HG03139 (cell line): ENCODE measurements around the gene MUS81.
"Not testable (repeated sequence)": the region's sequence is repeated elsewhere in the genome, so short reads cannot be mapped to it uniquely, and the experiment has no call there.

Source experiments
- ATAC-seq: cut with Tn5 transposase; IDR thresholded peaks from one replicate; pipeline ENCODE4 v1.9.1; 2021; ENCODE audit not compliant: unreplicated experiment

Gene MUS81

DNA sequence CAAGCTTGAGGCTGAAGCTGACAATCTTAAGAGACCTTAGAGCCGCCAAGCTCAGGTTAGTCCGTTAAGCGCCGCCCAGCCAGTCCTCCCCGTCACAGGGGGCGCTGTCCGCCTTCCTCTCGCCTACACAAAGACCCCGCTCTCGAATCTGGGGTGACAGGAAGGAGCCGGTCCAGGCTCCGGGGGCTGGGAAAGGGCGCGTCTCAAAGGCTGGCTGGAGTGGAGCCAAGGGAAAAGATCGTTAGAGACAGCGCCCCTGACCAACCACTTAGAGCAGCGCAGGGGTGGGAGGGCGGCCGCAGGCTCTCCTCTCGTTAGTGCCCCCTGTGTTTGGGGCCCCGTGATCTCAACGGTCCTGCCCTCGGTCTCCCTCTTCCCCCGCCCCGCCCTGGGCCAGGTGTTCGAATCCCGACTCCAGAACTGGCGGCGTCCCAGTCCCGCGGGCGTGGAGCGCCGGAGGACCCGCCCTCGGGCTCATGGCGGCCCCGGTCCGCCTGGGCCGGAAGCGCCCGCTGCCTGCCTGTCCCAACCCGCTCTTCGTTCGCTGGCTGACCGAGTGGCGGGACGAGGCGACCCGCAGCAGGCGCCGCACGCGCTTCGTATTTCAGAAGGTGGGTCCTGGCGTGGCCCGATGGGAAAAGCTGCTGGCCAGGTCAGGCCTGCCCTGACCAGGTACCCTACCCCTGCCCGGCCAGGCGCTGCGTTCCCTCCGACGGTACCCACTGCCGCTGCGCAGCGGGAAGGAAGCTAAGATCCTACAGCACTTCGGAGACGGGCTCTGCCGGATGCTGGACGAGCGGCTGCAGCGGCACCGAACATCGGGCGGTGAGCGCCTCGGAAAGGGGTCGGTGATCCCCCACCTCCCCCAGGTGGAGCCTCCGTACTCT, at the start of gene MUS81:
Gene MUS81 (plus strand): TSS at position 156 of the 887 bp plus-strand sequence. CDS start 321 bp downstream, at position 477.
- no peak for ATAC-seq

DNA sequence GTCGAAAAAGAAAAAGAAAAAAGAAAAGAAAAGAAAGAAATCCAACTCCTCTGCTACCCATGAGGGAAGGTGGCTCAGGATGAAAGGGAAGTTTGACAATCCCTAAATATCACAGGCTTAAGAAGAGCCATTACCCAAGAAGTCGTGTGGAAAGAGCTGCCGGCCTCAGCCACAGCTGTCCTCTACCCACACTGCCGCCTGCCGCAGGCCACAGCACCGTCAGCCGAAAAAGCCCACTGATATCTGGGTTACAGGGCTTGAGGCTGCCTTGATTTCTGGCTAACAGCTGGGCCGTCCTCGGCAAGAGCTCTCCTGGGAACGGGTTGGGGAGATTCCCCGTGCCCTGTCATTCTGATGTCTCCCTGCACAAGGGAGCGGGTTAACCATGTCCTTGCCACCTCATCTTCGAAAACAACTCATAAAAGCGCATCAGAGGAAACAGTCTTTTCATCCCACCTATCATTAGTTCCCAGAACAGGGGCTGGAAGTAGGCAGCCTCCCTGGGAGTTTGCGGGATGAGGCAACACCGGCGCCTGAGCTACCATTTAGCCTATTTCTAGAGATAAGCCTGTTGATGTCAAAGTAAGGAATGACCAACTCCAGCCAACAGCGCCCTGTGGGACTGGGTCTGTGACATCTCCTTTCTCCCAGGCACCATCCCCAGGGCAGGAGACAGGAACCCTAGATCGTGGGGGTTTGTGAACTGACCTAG, 48.3 kb upstream of the MUS81 start:
- ATAC-seq = no peak

DNA sequence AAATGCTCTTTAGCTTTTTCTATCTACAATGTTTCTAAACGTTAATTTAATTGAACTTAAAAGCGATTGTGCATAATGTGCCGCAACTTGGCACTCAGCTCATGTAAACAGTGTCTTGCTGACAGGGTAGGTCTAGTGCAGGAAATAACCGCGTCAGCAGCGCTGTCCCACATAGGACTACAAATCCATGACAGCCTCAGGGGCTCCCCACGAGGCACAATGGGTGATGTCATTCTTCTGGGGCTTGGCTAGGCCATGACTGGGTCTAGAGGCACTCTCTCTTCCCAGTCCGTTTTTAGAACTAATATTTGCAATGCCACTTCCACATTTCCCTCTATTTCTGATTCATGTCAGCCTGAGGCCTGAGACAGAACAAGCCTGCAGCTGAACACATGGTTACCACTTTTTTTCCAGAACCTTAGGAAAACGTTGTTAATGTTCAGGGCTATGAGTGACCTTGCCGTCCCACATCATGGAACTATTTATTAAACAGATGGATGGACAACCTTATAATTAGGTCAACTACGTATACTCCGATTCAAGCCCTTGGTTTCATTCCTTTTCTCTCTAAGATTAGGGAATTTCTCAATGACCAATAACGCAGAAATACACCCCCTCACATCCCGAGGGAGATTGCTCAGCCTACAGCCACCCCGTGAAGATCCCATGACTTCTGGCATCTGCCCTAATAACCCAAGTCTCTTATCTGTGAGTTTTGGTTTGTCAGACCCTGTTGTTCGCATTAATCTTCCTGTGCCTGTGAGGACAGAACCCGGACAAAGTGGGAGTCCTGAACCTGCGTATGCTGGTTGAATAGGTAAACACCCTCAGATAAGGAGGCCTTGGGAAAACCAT, 45.9 kb upstream of the MUS81 start:
- no peak for ATAC-seq

DNA sequence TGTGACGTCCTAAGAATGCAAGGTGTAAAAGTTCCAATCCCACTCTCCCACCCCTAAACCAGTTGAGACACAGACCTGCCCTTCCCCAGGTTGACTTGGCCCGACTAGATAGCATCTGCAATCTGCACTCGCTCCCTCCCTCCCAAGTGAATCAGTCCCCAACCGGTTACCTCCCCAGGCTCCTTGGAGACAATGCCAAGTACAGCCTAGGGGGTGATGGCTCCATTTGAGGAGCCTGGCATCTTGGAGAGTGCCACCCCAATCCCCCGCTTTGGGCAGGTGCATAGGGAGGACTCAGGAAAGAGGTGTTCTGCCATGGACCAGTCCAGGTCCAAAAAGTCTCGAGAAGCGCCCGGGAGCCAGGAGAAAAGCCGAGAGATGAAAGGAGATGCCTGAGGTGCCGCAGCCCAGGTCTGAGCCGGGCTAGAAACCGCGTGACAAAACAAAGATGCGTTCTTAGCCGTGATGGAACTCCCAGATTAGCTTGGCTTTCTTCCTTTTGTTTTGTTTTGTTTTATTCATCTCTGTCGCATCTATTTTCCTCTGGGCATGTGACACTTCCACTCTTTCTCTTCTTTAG, 45.2 kb upstream of the MUS81 start:
- ATAC-seq = no peak

DNA sequence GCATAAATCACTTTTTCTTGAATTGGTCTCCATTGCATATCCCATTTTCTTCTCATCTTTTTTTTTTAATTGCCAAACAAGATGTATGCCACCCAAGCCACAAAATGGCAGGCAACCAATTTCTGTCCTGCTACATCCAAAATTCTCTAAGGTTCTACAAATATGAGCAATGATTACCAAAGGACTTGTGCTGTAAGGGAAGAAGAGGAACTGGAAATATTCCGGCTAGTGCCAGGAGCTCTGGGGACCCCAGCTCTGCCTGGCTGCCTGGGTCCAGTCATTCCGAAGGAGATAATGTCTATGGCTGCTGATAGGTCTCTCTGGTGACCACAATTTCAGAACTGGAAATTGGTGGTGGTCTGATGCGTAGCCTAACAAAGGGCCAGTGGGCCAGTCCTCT, 43.5 kb upstream of the MUS81 start:
- ATAC-seq = no peak

- ATAC-seq = no peak
These were observed 42.9 kb upstream of the MUS81 start for GRCh38 chr11:65817312-65817834.

GRCh38 chr11:65817835-65818680, 42.2 kb upstream of the MUS81 start:
- ATAC-seq = peak; percentile 48

GRCh38 chr11:65821107-65821506, 39.1 kb upstream of the MUS81 start:
- no peak for ATAC-seq

- no peak for ATAC-seq
These were observed 37.3 kb upstream of the MUS81 start for GRCh38 chr11:65822776-65823528.

DNA sequence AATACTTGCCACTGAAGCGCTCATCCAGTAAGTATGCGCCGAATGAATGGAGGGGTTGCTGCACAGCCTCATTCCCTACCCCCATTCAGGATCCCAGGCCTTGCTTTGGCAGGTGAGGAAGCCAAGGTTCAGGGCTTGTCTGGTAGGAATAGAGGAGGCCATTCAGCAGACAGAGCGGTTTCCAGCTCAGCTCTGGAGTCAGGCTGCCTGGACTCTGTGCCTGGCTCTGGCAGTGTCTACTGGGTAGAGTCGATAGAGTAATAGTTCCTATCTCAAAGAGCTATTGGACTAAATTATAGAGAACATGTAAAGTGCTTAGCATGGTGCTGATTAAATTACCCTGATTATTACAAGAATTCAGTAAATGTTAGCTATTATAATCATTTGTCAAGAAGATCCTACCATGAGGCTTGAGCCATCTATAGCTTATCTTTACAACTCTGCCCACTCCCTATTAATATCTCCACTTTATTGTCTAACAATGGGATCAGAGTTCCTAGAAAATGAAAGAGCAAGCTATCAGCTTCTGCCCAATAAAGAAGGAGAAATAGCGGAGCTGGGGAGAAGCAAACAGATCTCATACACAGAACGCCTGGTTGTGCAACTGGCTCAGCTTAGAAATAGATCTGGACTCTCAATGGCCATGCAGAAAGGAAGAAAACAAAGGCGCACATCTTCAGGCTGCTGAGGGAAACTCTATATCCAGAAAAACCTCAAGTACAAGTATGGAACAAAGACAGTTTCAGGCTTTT, 33.1 kb upstream of the MUS81 start:
- no peak for ATAC-seq

DNA sequence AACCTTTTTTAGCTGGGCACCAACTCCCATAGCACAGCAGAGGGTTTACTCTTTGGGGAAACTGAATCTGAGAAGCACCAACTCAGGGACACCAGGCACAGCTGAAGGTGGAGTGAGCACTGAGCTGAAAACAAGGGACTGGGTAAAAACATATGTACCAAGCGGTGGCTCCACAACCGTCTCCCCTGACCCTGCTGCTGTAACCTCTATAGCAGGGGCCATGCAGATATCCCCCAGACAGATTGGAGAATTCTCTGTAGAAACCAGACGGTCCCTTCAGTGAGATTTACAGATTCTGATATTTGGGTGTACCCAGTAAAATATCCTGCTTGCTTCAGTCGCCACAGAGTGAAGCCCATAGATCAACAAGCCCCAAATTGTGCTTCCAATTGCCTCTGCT, 30.8 kb upstream of the MUS81 start:
- ATAC-seq = no peak

- ATAC-seq = not testable (repeated sequence)
These were observed 28.0 kb upstream of the MUS81 start for GRCh38 chr11:65832231-65832630.

DNA sequence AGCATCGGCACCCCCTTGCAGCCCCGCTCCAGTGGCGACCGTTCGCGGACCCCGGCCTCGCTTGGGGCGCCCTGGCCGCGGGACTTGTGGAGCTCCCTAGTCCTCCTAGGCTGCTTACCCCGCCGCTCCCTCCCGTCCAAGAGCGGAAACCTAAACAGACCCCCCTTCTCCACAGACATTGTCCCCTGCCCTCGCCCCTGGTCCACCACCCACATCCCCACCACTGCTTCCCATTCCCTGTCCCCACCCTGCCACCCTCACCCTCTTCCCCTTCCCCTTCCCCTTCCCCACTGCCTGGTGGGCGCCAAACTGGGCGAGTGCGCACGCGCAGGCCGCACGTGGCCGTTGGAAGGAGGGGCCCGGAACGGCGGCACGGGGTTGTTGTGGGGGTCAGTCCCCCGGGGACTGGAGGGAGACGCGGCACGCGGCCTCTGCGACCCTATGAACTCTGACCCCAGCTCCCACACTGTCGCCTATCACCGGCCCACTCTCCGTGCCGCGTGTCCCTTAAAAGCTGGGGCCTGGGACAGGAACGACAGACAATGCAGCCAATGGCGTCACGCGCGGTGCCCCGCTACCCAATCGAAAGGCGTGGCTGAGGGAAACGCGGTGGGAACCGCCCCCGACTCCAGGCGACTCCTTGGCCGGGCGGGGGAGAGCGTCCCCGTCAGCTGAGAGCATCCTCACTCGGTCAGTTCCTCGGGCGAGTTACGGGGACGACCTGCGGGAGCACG, 26.8 kb upstream of the MUS81 start, which contains the start of gene SNX32:
Gene SNX32 (plus strand): TSS at position 667 of the 734 bp plus-strand sequence. CDS start 103 bp downstream, outside the sequence.
- peak; percentile 93 for ATAC-seq

GRCh38 chr11:65834202-65834601, 26.0 kb upstream of the MUS81 start:
- no peak for ATAC-seq

DNA sequence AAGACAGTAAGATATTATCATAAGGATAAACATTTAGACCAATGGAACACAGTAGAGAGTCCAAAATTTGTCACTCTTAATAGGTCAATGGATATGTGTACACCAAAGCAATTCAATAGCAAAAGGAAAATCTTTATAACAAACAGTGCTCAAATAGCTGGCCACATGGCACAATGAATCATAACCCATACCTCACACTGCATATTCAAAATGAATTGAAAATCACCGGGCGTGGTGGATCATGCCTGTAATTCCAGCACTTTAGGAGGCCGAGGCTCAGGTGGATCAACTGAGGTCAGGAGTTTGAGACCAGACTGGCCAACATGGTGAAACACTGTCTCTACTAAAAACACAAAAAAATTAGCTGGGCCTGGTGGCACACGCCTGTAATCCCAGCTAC, 18.1 kb upstream of the MUS81 start:
- ATAC-seq = no peak

GRCh38 chr11:65843811-65844210, 16.4 kb upstream of the MUS81 start:
- ATAC-seq = no peak

- ATAC-seq = no peak
These were observed 15.9 kb upstream of the MUS81 start for GRCh38 chr11:65844231-65844872.
